SJSA1 (cell line): ENCODE results near the gene CFAP61. TPM values are rescaled to one million over a fixed set of nuclear protein-coding genes. Genes with fewer than 3 reads are reported as not detected.
A peak's percentile ranks its signal among the peaks of the same experiment; 100 is the strongest.

Source experiments
- DNase-seq, 2 experiments: peaks; one replicate each; pipeline ENCODE4 v3.0.0-alpha.2; 2015 to 2020; ENCODE audit warnings: low spot score in 2 of 2, low read depth in 1 of 2
- H3K27ac ChIP-seq: fragments of 250-450 bp; sonication (Bioruptor Pico); 2 replicates; pipeline ENCODE4 v1.5.1; 2020; ENCODE audit warnings: mild to moderate bottlenecking, moderate library complexity
- H3K27me3 ChIP-seq: fragments of 250-450 bp; sonication (Bioruptor Pico); replicated peaks from 2 replicates; pipeline ENCODE4 v1.5.1; 2020; ENCODE audit warnings: mild to moderate bottlenecking, moderate library complexity
- H3K36me3 ChIP-seq: fragments of 250-450 bp; sonication (Bioruptor Pico); 2 replicates; pipeline ENCODE4 v1.5.1; 2020; ENCODE audit warnings: mild to moderate bottlenecking
- H3K4me1 ChIP-seq: fragments of 250-450 bp; sonication (Bioruptor Pico); replicated peaks from 2 replicates; pipeline ENCODE4 v1.6.1; 2021; ENCODE audit warnings: mild to moderate bottlenecking
- H3K4me3 ChIP-seq: fragments of 250-450 bp; sonication (Bioruptor Pico); 2 replicates; pipeline ENCODE4 v1.5.1; 2020; ENCODE audit warnings: mild to moderate bottlenecking
- H3K9me3 ChIP-seq: fragments of 250-450 bp; sonication (Bioruptor Pico); replicated peaks from 2 replicates; pipeline ENCODE4 v1.5.1; 2020; ENCODE audit warnings: mild to moderate bottlenecking
- total RNA-seq: library from RNA; depleted of rRNA; stranded (reverse); fragments of >200 nt; shearing (Covaris generic); gene quantifications from 2 replicates; pipeline ENCODE4 v1.2.3, GENCODE V29; 2014

The CFAP61 gene
- total RNA-seq, 1 experiment from 2014 or later, result not detected

DNA sequence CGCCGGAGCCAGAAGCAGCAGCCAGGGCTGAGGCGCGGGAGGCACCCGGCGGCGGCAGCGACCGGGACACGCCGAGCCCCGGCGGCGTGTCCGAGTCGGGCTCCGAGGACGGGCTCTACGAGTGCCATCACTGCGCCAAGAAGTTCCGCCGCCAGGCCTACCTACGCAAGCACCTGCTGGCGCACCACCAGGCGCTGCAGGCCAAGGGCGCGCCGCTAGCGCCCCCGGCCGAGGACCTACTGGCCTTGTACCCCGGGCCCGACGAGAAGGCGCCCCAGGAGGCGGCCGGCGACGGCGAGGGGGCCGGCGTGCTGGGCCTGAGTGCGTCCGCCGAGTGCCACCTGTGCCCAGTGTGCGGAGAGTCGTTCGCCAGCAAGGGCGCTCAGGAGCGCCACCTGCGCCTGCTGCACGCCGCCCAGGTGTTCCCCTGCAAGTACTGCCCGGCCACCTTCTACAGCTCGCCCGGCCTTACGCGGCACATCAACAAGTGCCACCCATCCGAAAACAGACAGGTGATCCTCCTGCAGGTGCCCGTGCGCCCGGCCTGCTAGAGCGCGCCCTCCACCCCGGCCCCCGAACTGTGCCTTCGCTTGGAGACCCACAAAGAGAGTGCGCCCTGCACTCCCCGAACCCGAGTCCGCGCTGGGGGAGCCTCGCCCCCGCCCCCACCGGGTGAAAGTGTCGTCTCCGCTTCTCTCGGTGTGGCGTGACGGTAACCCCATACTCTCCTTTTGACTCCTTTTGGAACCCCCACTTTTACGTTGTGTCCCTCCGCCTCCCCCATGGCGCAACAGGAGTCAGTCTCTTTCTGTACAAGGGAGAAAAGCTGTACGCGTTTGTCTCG is 317.1 kb downstream of the CFAP61 start:
- Histone ChIP-seq H3K9me3 (no peaks in the 10 kb centered on the region), H3K27me3 (peaks cover 62% of the 10 kb centered on the region), H3K27ac (no peak overlapping the region), H3K4me1 (no peaks in the 10 kb centered on the region), H3K36me3 (no peaks in the 10 kb centered on the region), H3K4me3 (no peak overlapping the region)
- DNase-seq, result no peak

DNA sequence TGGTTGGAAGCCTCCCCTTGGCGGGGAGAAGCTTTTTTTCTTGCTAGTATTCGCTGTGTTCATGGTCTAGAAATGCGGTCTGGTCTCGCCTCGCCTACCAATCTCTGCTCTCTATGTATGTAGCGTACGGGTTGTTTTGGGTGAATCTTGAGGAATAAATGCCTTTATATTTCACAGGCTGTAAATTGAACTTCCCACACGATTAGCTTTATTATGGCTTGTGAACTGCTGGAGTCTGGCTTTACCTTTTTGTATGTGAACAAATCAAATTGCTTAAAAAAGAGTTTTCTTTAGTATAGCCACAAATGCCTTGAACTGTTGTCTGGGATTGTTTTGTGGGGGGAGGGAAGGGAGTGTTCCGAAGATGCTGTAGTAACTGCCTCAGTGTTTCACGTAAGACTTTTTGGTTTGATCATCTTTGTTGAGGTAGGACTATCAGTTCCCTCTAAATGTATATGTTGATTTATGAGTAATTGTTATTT is 317.8 kb downstream of the CFAP61 start:
- no peaks in the 10 kb centered on the region for H3K9me3 ChIP-seq
- peaks cover 59% of the 10 kb centered on the region for H3K27me3 ChIP-seq
- H3K4me3 ChIP-seq, result no peak overlapping the region
- H3K4me1 ChIP-seq, result no peaks in the 10 kb centered on the region
- no peak overlapping the region for H3K27ac ChIP-seq
- H3K36me3 ChIP-seq, result no peaks in the 10 kb centered on the region
- DNase-seq, result no peak

DNA sequence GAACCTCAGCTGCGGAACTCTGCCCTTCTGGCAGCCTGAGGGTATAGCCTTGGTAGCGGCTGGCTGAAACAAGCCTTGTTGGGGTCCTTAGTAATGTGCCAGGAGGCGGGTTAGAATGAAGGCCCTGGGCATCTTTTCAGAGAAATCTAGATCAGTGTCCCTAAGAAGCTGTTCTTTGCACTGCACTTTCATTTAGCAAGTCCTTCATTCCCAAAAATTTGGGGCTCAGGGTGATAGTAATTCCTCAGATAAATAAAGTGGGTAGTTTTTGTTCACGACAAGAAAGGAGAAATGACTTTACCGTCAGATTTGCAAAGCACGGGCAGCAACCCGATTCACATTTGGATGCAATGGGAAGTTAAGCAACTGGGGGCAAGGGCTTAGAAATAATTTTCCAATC is 318.8 kb downstream of the CFAP61 start:
- Histone ChIP-seq H3K27ac (no peak overlapping the region), H3K27me3 (peaks cover 57% of the 10 kb centered on the region), H3K4me1 (no peaks in the 10 kb centered on the region)

DNA sequence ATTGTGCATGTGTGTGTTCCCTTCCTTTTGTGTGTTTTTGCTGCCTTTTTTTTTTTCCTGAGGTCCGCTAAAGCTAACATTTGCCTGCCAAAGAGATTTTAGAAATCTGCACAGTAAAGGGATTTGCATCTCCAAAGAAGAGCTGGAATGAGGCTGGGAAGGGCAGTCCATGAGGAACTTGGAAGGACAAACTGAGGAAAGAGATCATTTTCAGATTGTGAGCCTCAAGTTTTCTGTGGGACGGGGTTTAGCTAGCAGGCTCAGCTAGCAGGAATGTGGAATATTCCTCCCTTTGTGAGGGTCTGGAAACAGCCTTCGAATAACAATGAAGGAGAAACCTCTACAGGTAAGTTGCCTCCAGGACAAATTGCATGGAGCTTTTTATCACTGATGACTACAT is 319.3 kb downstream of the CFAP61 start:
- Histone ChIP-seq H3K36me3 (no peaks in the 10 kb centered on the region), H3K4me1 (no peaks in the 10 kb centered on the region), H3K27ac (no peak overlapping the region), H3K4me3 (no peak overlapping the region), H3K9me3 (no peaks in the 10 kb centered on the region), H3K27me3 (peaks cover 57% of the 10 kb centered on the region)
- DNase-seq, result no peak

More for the DNA sequence above, 318.8 kb downstream of the CFAP61 start:
- DNase-seq, result no peak
- Histone ChIP-seq H3K4me3 (no peak overlapping the region), H3K36me3 (no peaks in the 10 kb centered on the region), H3K9me3 (no peaks in the 10 kb centered on the region)

DNA sequence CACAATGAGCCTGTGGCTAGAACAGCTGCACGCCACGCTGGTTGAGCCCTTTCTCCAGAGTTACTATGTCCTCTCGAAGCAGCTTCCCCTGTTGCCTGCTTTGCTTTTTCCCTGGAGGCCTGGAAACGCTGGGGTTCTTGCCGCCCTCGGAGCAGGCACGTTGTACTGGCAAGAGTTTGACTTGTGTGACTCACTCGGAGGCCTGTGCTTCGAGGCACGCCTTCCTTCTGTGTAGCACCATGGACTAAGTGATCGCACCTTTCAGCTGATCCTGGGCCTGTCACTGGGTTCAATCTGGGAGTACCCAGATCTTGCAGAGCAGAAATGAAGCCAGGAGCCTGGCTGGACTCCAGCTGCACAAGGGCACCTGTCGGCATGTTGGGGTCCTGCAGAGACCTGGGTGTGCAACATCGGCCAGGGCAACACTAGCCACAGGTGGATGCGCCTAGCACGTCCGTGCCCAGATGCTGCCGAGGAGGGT is 320.8 kb downstream of the CFAP61 start:
- Histone ChIP-seq H3K27me3 (peaks cover 47% of the 10 kb centered on the region), H3K4me1 (no peaks in the 10 kb centered on the region), H3K27ac (no peak overlapping the region), H3K4me3 (no peak overlapping the region), H3K9me3 (no peaks in the 10 kb centered on the region), H3K36me3 (no peaks in the 10 kb centered on the region)
- no peak for DNase-seq

DNA sequence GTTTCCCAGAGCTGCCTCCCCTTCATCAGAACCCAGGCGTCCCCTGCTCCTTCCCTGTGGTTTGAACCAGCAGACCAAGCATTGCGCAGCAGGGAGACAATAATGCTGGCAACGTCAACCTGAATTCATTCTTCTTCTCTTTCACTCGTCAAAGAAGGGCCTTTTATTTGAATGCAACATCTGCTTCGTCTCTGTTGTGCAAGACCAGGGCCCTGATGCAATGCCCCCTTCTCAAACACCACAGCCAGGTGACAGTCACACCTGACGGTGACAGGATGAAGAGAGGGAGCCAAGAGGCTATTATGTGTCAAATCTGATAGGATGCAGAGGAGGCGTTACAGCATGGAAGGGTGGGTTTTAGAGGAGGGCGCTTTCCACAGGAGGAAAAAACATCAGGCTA is 323.5 kb downstream of the CFAP61 start:
- DNase-seq, result no peak
- H3K4me3 ChIP-seq, result no peak overlapping the region
- H3K27ac ChIP-seq, result no peak overlapping the region
- H3K9me3 ChIP-seq, result no peaks in the 10 kb centered on the region
- peaks cover 27% of the 10 kb centered on the region for H3K27me3 ChIP-seq
- no peaks in the 10 kb centered on the region for H3K36me3 ChIP-seq
- H3K4me1 ChIP-seq, result no peaks in the 10 kb centered on the region

DNA sequence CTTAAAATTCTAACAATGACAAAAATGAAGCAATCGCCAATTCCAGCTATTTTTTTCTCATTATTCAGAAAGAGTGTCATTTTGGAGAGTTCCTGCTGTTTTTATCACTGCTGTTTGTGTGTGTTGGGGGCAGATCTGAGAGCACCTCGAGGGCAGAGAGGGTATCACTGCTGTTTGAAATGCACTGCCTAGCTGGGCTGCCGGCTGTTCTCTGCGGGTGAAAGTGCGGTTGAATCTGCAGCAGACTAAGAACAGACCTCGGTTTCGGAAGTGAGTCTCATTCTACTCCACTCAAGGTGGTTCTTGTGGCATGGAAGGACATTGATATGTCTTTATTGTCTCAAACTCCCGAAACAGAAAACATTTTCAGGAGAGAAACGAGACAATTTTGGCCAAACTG is 333.9 kb downstream of the CFAP61 start:
- Histone ChIP-seq H3K4me1 (no peaks in the 10 kb centered on the region), H3K36me3 (no peaks in the 10 kb centered on the region), H3K27me3 (no peaks in the 10 kb centered on the region), H3K9me3 (no peaks in the 10 kb centered on the region), H3K27ac (no peak overlapping the region), H3K4me3 (no peak overlapping the region)
- no peak for DNase-seq

DNA sequence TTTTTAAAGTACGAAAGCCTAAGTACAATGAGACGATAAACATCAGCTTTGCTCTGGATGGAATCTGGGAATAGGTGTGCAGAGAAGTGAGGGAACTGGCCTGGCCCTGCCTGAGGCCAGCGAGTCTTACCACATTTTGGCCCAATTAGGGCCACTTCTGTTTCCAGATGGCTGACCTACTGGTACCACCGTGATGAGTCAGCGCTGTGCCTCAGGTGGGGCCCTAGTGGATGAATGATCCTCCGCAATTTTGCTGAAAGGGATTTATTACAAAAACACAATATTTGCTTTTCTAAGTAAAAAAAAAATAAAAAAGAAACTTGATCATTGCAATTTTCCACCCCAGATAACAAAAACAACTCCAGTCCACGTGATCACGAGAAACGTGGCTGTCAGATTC is 338.1 kb downstream of the CFAP61 start:
- H3K4me1 ChIP-seq, result peaks cover 5% of the 10 kb centered on the region; the same call in 1 of the 2 replicates
- no peak overlapping the region for H3K4me3 ChIP-seq
- DNase-seq, result no peak
- H3K27me3 ChIP-seq, result no peaks in the 10 kb centered on the region
- no peak overlapping the region for H3K27ac ChIP-seq
- H3K36me3 ChIP-seq, result no peaks in the 10 kb centered on the region
- H3K9me3 ChIP-seq, result no peaks in the 10 kb centered on the region

DNA sequence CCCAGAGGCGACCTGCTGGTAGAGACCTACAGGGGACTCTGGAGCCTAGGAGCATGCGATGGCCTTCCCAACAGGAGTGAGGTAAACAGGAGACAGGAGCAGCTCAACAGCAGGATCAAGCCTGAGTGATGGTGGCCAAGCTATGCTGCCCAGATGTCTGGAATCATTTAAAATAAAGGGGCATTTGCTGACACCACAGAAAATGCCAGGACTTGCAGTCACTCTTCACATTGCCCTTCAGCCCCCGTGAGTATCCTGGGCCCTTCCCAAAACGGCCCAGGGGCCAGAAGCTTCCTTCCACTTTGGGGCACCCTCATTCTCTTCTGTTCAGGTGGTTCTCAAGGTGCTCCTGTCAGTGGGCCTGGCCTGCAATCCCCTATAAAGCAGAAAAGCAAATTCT is 338.8 kb downstream of the CFAP61 start:
- H3K4me1 ChIP-seq, result peaks cover 5% of the 10 kb centered on the region; the same call in 1 of the 2 replicates
- no peak overlapping the region for H3K27ac ChIP-seq
- H3K4me3 ChIP-seq, result no peak overlapping the region
- H3K27me3 ChIP-seq, result no peaks in the 10 kb centered on the region
- no peak for DNase-seq
- no peaks in the 10 kb centered on the region for H3K9me3 ChIP-seq
- H3K36me3 ChIP-seq, result no peaks in the 10 kb centered on the region

DNA sequence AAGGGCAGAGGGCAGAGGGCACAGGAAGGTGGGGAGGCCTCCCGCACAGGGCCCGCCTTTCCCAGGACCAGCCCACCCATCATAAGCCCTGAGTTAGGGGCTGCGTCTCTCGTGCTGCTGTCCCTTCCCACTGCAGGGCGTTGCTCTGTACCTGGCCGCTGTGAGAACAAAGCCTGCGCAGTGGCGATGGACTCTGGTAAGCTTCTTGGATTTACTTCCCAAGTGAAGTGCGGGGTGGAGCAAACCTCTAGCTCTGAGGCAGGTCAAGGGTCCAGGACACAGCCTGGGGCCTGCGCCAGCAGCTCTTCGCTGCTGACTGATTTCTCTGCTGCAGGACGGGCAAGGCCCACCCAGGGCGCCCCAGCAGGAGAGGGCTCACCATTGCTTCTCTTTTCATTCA is 339.4 kb downstream of the CFAP61 start:
- no peak for DNase-seq
- peaks cover 5% of the 10 kb centered on the region; the same call in 1 of the 2 replicates for H3K4me1 ChIP-seq
- H3K9me3 ChIP-seq, result no peaks in the 10 kb centered on the region
- no peak overlapping the region for H3K27ac ChIP-seq
- no peaks in the 10 kb centered on the region for H3K27me3 ChIP-seq
- H3K4me3 ChIP-seq, result no peak overlapping the region
- no peaks in the 10 kb centered on the region for H3K36me3 ChIP-seq

DNA sequence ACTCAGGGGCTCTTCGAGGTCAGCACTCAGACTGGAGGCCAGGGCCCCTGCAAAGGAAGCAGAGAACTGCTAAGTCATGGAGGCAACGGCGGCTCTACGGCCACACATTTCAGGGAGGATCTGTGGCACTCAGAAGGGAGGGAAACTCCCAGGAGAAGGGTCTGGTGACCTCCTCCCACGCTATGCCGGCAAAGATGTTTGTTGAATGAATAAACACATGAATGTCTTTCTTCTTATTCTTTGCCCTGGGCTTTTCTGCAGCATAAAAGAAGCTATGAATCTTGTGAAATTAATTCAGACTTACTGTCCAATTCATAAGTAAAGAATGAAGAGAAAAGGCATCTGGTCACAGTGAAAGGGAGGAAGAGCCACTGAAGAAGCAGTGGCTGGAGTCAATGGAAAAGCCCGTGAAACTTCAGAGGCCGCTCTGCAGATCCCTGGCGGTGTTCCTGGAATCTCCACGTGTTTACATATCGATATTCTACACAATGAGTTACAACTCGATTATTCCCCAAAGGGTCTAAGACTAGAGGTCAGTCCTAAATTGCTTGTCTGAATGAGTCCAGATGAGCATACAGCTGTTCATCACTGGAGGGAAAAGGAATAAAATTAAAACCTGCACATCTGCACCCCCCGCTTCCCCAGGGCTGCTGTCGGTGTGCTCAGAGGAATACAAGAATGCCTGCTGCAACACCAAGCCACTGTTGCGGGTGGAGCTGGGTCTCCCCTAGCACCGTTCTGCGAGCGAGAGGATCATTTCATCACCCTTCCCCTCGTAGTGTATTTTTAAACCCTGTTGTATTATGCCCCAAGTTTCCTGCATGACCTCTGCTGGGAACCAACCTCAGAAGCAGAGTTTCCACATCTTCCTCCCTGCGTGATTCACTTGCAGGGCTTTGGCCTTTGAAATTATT is 341.1 kb downstream of the CFAP61 start:
- peak in 1 of 2 experiments; percentile 12 for DNase-seq
- Histone ChIP-seq H3K4me3 (no peak overlapping the region), H3K9me3 (no peaks in the 10 kb centered on the region), H3K36me3 (no peaks in the 10 kb centered on the region), H3K4me1 (peaks cover 5% of the 10 kb centered on the region; the same call in 1 of the 2 replicates), H3K27ac (no peak overlapping the region), H3K27me3 (no peaks in the 10 kb centered on the region)

DNA sequence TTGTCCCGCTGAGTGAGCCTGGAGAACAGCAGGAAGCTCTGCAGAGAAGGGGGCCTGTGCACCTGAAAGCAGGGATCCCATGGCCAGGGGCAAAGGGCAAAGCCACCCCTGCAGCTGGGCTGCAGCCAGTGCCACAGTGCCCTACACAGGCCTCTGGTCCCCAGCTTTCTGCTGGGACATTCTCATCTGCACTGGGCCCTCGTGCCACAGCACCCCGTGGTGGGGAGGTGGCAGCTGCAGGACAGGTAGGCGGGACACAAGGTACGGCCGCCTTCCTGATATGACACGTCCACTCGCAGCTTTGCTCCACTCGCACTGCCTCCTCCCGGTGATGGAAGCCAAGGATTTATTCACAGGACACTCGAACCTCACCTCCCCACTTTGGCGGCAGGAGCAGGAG is 342.8 kb downstream of the CFAP61 start:
- H3K9me3 ChIP-seq, result no peaks in the 10 kb centered on the region
- DNase-seq, result no peak
- H3K4me1 ChIP-seq, result peaks cover 5% of the 10 kb centered on the region; the same call in 1 of the 2 replicates
- H3K27me3 ChIP-seq, result no peaks in the 10 kb centered on the region
- no peak overlapping the region for H3K4me3 ChIP-seq
- no peak overlapping the region for H3K27ac ChIP-seq
- no peaks in the 10 kb centered on the region for H3K36me3 ChIP-seq

DNA sequence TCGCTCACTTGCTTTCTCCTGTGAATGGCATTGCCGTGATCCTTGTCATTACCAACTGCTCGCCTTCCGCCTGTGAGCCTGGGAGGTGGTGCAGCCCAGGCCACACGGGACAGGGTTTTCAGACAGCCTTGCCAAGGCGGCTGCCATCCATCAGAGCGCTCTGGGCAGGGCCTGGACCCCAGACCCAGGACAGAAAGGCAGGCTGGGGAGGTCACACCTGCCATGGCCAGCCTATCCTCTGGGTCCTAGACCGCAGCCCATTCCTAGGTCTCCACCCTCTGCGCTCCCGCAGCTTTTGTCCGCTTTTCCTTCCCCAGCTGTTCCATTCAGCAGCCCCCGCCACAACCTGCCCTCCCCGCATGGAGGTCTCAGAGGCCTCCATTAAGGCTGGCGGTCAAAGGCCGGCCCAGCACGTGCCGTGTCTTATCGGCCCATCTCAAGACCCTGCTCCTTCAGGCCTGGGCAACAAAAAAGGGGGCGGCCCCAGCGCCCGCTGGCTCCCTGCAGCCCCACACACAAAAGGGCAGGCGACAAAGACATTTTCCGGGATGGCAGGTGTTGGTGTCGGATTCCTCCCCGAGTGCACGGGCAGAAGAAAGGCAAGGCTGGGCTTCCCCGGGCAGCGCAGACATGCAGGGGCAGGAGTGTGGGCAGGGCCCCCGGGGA is 343.7 kb downstream of the CFAP61 start:
- no peaks in the 10 kb centered on the region for H3K27me3 ChIP-seq
- no peak overlapping the region for H3K4me3 ChIP-seq

More for the DNA sequence above, 343.7 kb downstream of the CFAP61 start:
- H3K36me3 ChIP-seq, result no peaks in the 10 kb centered on the region
- peaks cover 5% of the 10 kb centered on the region; the same call in 1 of the 2 replicates for H3K4me1 ChIP-seq
- no peak overlapping the region for H3K27ac ChIP-seq
- DNase-seq, result no peak
- no peaks in the 10 kb centered on the region for H3K9me3 ChIP-seq
